Endothelial cell of umbilical vein (primary cell): Measurements from ENCODE around the gene NTN5. TPM values are rescaled to one million over a fixed set of nuclear protein-coding genes. Genes with fewer than 3 reads are reported as not detected.
A peak's percentile ranks its signal among the peaks of the same experiment; 100 is the strongest.

Source experiments
- BruUV-seq: library from RNA; stranded (reverse); fragments of 400-500 nt; replicated peaks from 2 replicates; lab custom pipeline; 2021; lab: Mats Ljungman, UMichigan
- CTCF ChIA-PET: fragments of 300-600, 350-600 bp; sonication (Branson Sonifier 250); formaldehyde crosslinking; loops from one replicate; lab custom pipeline; 2021; ENCODE audit warnings: antibody characterized with exemption, inconsistent platforms; lab: Charles Lee
- POLR2A ChIA-PET: fragments of 300-600, 350-600 bp; sonication (Branson Sonifier 250); formaldehyde crosslinking; loops from one replicate; lab custom pipeline; 2021; ENCODE audit warnings: antibody characterized with exemption, inconsistent platforms; lab: Charles Lee
- DNase-seq: peaks from one replicate; pipeline ENCODE4 v3.0.0-alpha.2; 2011; ENCODE audit warnings: low read depth, low spot score
- FAIRE-seq: peaks from 2 replicates; lab custom pipeline; 2011; peaks lifted over from hg19 to GRCh38; lab: Jason Lieb, UNC
- H2AFZ ChIP-seq: 2 replicates; pipeline ENCODE4 v1.6.0; 2012; ENCODE audit warnings: low read depth, low read length, control low read depth, inconsistent platforms
- H3K27ac ChIP-seq: 2 replicates; pipeline ENCODE4 v1.5.1; 2011; ENCODE audit warnings: low read depth, mild to moderate bottlenecking, control low read depth, low read length, moderate library complexity; ENCODE audit not compliant: insufficient read depth
- H3K27me3 ChIP-seq, 2 experiments: 2 replicates each; pipeline versions ENCODE4 v1.6.0 to v1.6.1; 2011; ENCODE audit warnings: low read length in 2 of 2, mixed read lengths in 1 of 2; ENCODE audit not compliant: control insufficient read depth in 2 of 2, insufficient read depth in 2 of 2
- H3K36me3 ChIP-seq, 2 experiments: 2 replicates in 1 of 2; 3 replicates in 1 of 2; pipeline ENCODE4 v1.5.1; 2011; ENCODE audit warnings: low read length in 2 of 2, mild to moderate bottlenecking in 1 of 2, moderate library complexity in 1 of 2; ENCODE audit not compliant: control insufficient read depth in 2 of 2, insufficient read depth in 2 of 2; ENCODE audit errors: extremely low read depth in 1 of 2
- H3K4me1 ChIP-seq: 3 replicates; pipeline ENCODE4 v1.5.1; 2011; ENCODE audit warnings: mild to moderate bottlenecking, low read length; ENCODE audit not compliant: control insufficient read depth, insufficient read depth; ENCODE audit errors: extremely low read depth
- H3K4me2 ChIP-seq: 2 replicates; pipeline ENCODE4 v1.6.1; 2011; ENCODE audit warnings: low read length, control low read depth, mixed read lengths; ENCODE audit not compliant: insufficient read depth
- H3K4me3 ChIP-seq, 3 experiments: fragments of 200-600 bp in 1 of 3; sonication (generic), shearing (Covaris generic) in 1 of 3; replicated peaks in 1 of 3; 2 replicates each; pipeline ENCODE4 v1.5.1; 2011 to 2016; ENCODE audit warnings: control low read depth in 3 of 3, low read length in 3 of 3, mild to moderate bottlenecking in 2 of 3, inconsistent platforms in 1 of 3, low read depth in 1 of 3, moderate library complexity in 1 of 3; ENCODE audit not compliant: insufficient read depth in 1 of 3
- H3K79me2 ChIP-seq: 2 replicates; pipeline ENCODE4 v1.6.0; 2012; ENCODE audit warnings: low read length, inconsistent platforms; ENCODE audit not compliant: control insufficient read depth, insufficient read depth
- H3K9ac ChIP-seq: replicated peaks from 2 replicates; pipeline ENCODE3; 2011; ENCODE audit warnings: low read length, control low read depth; ENCODE audit not compliant: insufficient read depth; ENCODE audit errors: extremely low read depth
- H3K9me1 ChIP-seq: replicated peaks from 3 replicates; pipeline ENCODE4 v1.6.0; 2011; ENCODE audit warnings: mild to moderate bottlenecking, low read length; ENCODE audit not compliant: control insufficient read depth, insufficient read depth; ENCODE audit errors: extremely low read depth
- H3K9me3 ChIP-seq: replicated peaks from 2 replicates; pipeline ENCODE4 v1.5.1; 2012; ENCODE audit warnings: low read length, inconsistent platforms; ENCODE audit not compliant: control insufficient read depth, insufficient read depth
- H4K20me1 ChIP-seq: replicated peaks from 2 replicates; pipeline ENCODE3; 2011; ENCODE audit warnings: mild to moderate bottlenecking, low read length; ENCODE audit not compliant: control insufficient read depth, insufficient read depth; ENCODE audit errors: extremely low read depth
- EZH2 ChIP-seq: IDR thresholded peaks from 2 replicates; pipeline ENCODE4 v1.6.1; 2012; ENCODE audit warnings: borderline replicate concordance, low read depth, mild to moderate bottlenecking, moderate library complexity, low read length, inconsistent platforms; ENCODE audit not compliant: severe bottlenecking
- FOS ChIP-seq: IDR thresholded peaks from 2 replicates; pipeline ENCODE4 v1.6.1; 2011; ENCODE audit warnings: mild to moderate bottlenecking, low read length, moderate library complexity, borderline replicate concordance; ENCODE audit not compliant: insufficient read depth
- GATA2 ChIP-seq: IDR thresholded peaks from 2 replicates; pipeline ENCODE4 v1.7.0; 2011; ENCODE audit warnings: low read depth, mild to moderate bottlenecking, moderate library complexity, mixed read lengths, low read length; ENCODE audit not compliant: insufficient read length, insufficient read depth
- JUN ChIP-seq: IDR thresholded peaks from 2 replicates; pipeline ENCODE4 v1.6.1; 2011; ENCODE audit warnings: borderline replicate concordance, low read depth; ENCODE audit not compliant: insufficient read length, insufficient read depth
- MYC ChIP-seq: IDR thresholded peaks from one replicate; pipeline ENCODE4 v1.6.1; 2011; ENCODE audit warnings: mild to moderate bottlenecking, low read depth, low read length
- POLR2A ChIP-seq: IDR thresholded peaks from 2 replicates; pipeline ENCODE4 v1.6.1; 2012; ENCODE audit warnings: low read depth, mild to moderate bottlenecking, control low read depth, low read length
- POLR2AphosphoS5 ChIP-seq: IDR thresholded peaks from 2 replicates; pipeline ENCODE4 v1.6.1; 2012; ENCODE audit warnings: low read depth, mild to moderate bottlenecking, control low read depth, low read length, moderate library complexity; ENCODE audit not compliant: insufficient read depth
- dilution Hi-C: fragments of 300-500 bp; cut with MboI; formaldehyde crosslinking; loops from one replicate; pipeline ENCODE4 v1.15.0; 2019; ENCODE audit warnings: low sequenced_read_pairs; ENCODE audit not compliant: extremely low pct_ligation_motif_present
- intact Hi-C: fragments of 100-400 bp; cut with micrococcal nuclease; formaldehyde crosslinking; loops from one replicate; pipeline ENCODE4 v1.10.0; 2022
- polyA plus RNA-seq, 4 experiments: library from polyadenylated mRNA; depleted of rRNA in 3 of 4; stranded (reverse) in 3 of 4; unstranded in 1 of 4; fragments of >200 nt; gene quantifications; 2 replicates each; pipeline versions ENCODE4 v1.2.1 to v1.2.3, GENCODE V29; 2011 to 2012; ENCODE audit warnings: missing spikeins in 1 of 4
- total RNA-seq: library from RNA; stranded (reverse); gene quantifications from 2 replicates; pipeline ENCODE4 v1.2.3, GENCODE V29; 2021
- TF ChIP-seq, protein P1 (sequence below): IDR thresholded peaks from 2 replicates; pipeline ENCODE4 v1.6.1; 2011; ENCODE audit not compliant: insufficient read depth, insufficient read length
- TF ChIP-seq, protein P2 (sequence below), 2 donors: IDR thresholded peaks; 1 replicate in 1 of 2; 2 replicates in 1 of 2; pipeline ENCODE4 v1.5.1; 2011; ENCODE audit warnings: low read length in 2 of 2, mild to moderate bottlenecking in 2 of 2, moderate library complexity in 2 of 2, control low read depth in 1 of 2, inconsistent platforms in 1 of 2, low read depth in 1 of 2; ENCODE audit not compliant: insufficient read depth in 1 of 2; ENCODE audit errors: extremely low read depth in 1 of 2

NTN5 gene
- total and polyA plus RNA-seq, 2 donors (not counting 3 experiments of a cell fraction or from before 2014, with no cell fraction given): 0.11 TPM; not detected in 1

DNA sequence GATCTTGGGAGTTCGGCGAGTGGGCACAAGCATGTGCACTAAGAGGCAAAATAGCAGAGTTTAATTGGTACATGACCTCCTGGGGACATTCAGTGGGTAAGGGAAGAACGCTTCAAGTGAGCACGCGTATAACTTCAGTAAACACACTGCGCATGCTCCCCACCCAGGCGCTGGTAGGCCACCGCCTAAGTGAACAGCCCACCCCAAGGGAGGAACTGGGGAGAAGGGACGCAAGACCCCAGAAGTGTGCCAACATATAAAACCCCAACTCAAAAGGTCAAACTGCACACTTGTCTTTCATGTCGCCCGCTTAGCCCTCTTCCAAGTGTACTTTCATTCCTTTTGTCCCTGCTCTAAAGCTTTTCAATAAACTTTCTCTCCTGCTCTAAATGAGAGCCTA, 10.5 kb upstream of the NTN5 start:
- Histone ChIP-seq H3K9ac (no peak overlapping the region), H3K27me3 (no peaks in the 10 kb centered on the region), H3K27ac (no peak overlapping the region), H3K36me3 (no peaks in the 10 kb centered on the region), H3K79me2 (no peaks in the 10 kb centered on the region), H3K9me1 (no peaks in the 10 kb centered on the region), H3K4me1 (no peaks in the 10 kb centered on the region), H2AFZ (peak overlapping the region; percentile 83), H4K20me1 (no peaks in the 10 kb centered on the region), H3K9me3 (no peaks in the 10 kb centered on the region), H3K4me3 (no peak overlapping the region), H3K4me2 (no peak overlapping the region)
- BruUV-seq: no TSS peak
- ChIA-PET CTCF (interaction anchor here (0.9 to 2.5 kb wide), 3 partner anchors 8 to 56 kb away, joined by 3 to 10 read pairs (median 4); no protein-coding TSS in a partner anchor), POLR2A (interaction anchor here (0.7 kb wide), 1 partner anchor 27 kb away, joined by 3 read pairs; no protein-coding TSS in a partner anchor)
- DNase-seq (peak; percentile 73), FAIRE-seq (no peak)
- TF ChIP-seq EZH2 (no peak), FOS (no peak), JUN (no peak)
- intact Hi-C loops: no loop called here
- dilution Hi-C loops: no loop called here

DNA sequence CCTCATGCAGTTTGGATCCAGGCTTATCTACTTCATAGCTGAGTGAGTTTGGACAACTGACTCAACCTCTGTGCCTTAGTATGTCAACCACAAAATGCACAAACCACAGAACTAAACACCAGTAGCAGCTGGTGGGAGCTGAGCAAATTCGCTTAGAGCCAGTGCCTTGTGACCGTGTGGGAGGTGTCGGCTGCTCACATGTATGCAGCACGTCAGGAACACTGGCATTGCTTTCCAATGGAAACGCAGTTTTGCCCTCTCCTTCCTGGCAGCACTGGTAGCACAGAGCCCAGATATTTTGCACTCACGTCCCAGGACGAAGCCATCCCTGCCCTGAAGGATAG, 8.3 kb upstream of the NTN5 start:
- H2AFZ ChIP-seq: no peak overlapping the region
- no peaks in the 10 kb centered on the region for H3K27me3 ChIP-seq
- no peaks in the 10 kb centered on the region for H3K36me3 ChIP-seq
- H3K4me2 ChIP-seq: no peak overlapping the region
- CTCF ChIA-PET: no interaction called here
- no peak overlapping the region for H3K27ac ChIP-seq
- TF ChIP-seq, protein P1, sequence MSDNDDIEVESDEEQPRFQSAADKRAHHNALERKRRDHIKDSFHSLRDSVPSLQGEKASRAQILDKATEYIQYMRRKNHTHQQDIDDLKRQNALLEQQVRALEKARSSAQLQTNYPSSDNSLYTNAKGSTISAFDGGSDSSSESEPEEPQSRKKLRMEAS: no peak
- no peak for TF ChIP-seq POLR2AphosphoS5
- TF ChIP-seq POLR2A: no peak
- no peak for TF ChIP-seq GATA2
- TF ChIP-seq, protein P2, sequence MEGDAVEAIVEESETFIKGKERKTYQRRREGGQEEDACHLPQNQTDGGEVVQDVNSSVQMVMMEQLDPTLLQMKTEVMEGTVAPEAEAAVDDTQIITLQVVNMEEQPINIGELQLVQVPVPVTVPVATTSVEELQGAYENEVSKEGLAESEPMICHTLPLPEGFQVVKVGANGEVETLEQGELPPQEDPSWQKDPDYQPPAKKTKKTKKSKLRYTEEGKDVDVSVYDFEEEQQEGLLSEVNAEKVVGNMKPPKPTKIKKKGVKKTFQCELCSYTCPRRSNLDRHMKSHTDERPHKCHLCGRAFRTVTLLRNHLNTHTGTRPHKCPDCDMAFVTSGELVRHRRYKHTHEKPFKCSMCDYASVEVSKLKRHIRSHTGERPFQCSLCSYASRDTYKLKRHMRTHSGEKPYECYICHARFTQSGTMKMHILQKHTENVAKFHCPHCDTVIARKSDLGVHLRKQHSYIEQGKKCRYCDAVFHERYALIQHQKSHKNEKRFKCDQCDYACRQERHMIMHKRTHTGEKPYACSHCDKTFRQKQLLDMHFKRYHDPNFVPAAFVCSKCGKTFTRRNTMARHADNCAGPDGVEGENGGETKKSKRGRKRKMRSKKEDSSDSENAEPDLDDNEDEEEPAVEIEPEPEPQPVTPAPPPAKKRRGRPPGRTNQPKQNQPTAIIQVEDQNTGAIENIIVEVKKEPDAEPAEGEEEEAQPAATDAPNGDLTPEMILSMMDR (IDR thresholded peaks at IDR 0.05; ENCODE audit: extremely low read depth in 1 of 2, insufficient read depth in 1 of 2, low read depth in 1 of 2, low read length in 2 of 2): no peak
- no peak for TF ChIP-seq FOS
- TF ChIP-seq MYC: no peak
- no peak for TF ChIP-seq EZH2
- TF ChIP-seq JUN: no peak
- no peak overlapping the region for H3K9ac ChIP-seq
- intact Hi-C loops (no loop called here), dilution Hi-C loops (no loop called here)
- H3K79me2 ChIP-seq: no peaks in the 10 kb centered on the region
- no TSS peak for BruUV-seq
- POLR2A ChIA-PET: no interaction called here
- DNase-seq (no peak), FAIRE-seq (no peak)
- H3K9me3 ChIP-seq: no peaks in the 10 kb centered on the region
- no peak overlapping the region for H3K4me3 ChIP-seq
- no peaks in the 10 kb centered on the region for H3K9me1 ChIP-seq
- no peaks in the 10 kb centered on the region for H4K20me1 ChIP-seq
- no peaks in the 10 kb centered on the region for H3K4me1 ChIP-seq
